Activated CD8-positive, alpha-beta T cell treated with anti-CD3 and anti-CD28 coated beads for 36 hours (primary cell): ENCODE data around the gene DES. TPM values are rescaled to one million over a fixed set of nuclear protein-coding genes. Genes with fewer than 3 reads are reported as not detected.
"Not testable (repeated sequence)": the region's sequence is repeated elsewhere in the genome, so short reads cannot be mapped to it uniquely, and the experiment has no call there.

ENCODE experiments used
- ATAC-seq: fragments of 200-7000 bp; cut with Tn5 transposase; one replicate; pipeline ENCODE4 v1.10.0; 2021; ENCODE audit warnings: mild to moderate bottlenecking, moderate library complexity
- CTCF ChIA-PET: fragments of 350-600 bp; sonication (Branson Sonifier 250); formaldehyde crosslinking; loops from one replicate; lab custom pipeline; 2021; ENCODE audit warnings: antibody characterized with exemption; lab: Charles Lee
- POLR2A ChIA-PET: fragments of 350-600 bp; sonication (Branson Sonifier 250); formaldehyde crosslinking; loops from one replicate; lab custom pipeline; 2021; ENCODE audit warnings: antibody characterized with exemption; lab: Charles Lee
- DNase-seq: peaks from one replicate; pipeline ENCODE4 v3.0.0-alpha.2; 2020
- H3K27ac Mint-ChIP-seq: one replicate; pipeline ENCODE4 v1.8.0; 2021; ENCODE audit warnings: mild to moderate bottlenecking, mixed read lengths
- H3K27me3 Mint-ChIP-seq: one replicate; pipeline ENCODE4 v1.8.0; 2021; ENCODE audit warnings: mixed read lengths
- H3K36me3 Mint-ChIP-seq: one replicate; pipeline ENCODE4 v1.8.0; 2021; ENCODE audit warnings: low read depth, mixed read lengths
- H3K4me1 Mint-ChIP-seq: one replicate; pipeline ENCODE4 v1.8.0; 2021; ENCODE audit warnings: low read depth, mixed read lengths
- H3K4me3 Mint-ChIP-seq: one replicate; pipeline ENCODE4 v1.8.0; 2021; ENCODE audit warnings: mild to moderate bottlenecking, moderate library complexity, mixed read lengths
- H3K9me3 Mint-ChIP-seq: one replicate; pipeline ENCODE4 v1.8.0; 2021; ENCODE audit warnings: mixed read lengths
- CTCF ChIP-seq: fragments of 200-600 bp; IDR thresholded peaks from one replicate; pipeline ENCODE4 v1.8.0; 2022; ENCODE audit warnings: antibody characterized with exemption, mild to moderate bottlenecking
- intact Hi-C: fragments of 100-400 bp; cut with micrococcal nuclease; formaldehyde crosslinking; loops from one replicate; pipeline ENCODE4 v1.10.0; 2022
- total RNA-seq, 2 experiments: library from RNA; stranded (reverse); gene quantifications; one replicate each; pipeline ENCODE4 v1.2.3, GENCODE V29; 2021

Gene DES
- total RNA-seq, 2 experiments from 2014 or later = not detected

GRCh38 chr2:219405958-219406860 is 12.0 kb upstream of the DES start:
- no peaks in the 10 kb centered on the region for H3K36me3 Mint-ChIP-seq
- ATAC-seq (no peak), DNase-seq (no peak)
- intact Hi-C loops = no loop called here
- no peaks in the 10 kb centered on the region for H3K9me3 Mint-ChIP-seq
- no peak overlapping the region for H3K27ac Mint-ChIP-seq
- H3K27me3 Mint-ChIP-seq = peaks cover 14% of the 10 kb centered on the region
- TF ChIP-seq CTCF = no peak
- no peak overlapping the region for H3K4me3 Mint-ChIP-seq
- no peaks in the 10 kb centered on the region for H3K4me1 Mint-ChIP-seq
- POLR2A ChIA-PET = no interaction called here
- CTCF ChIA-PET = interaction anchor here (0.6 to 10.1 kb wide), 2 partner anchors 9 to 122 kb away, joined by 3 to 159 read pairs; no protein-coding TSS in a partner anchor

GRCh38 chr2:219406861-219407230 is 11.3 kb upstream of the DES start:
- intact Hi-C loops = no loop called here
- no peak for DNase-seq
- H3K36me3 Mint-ChIP-seq = no peaks in the 10 kb centered on the region
- POLR2A ChIA-PET = no interaction called here
- CTCF ChIA-PET = no interaction called here
- no peak for TF ChIP-seq CTCF
- H3K27me3 Mint-ChIP-seq = peaks cover 13% of the 10 kb centered on the region
- H3K4me3 Mint-ChIP-seq = no peak overlapping the region
- H3K27ac Mint-ChIP-seq = no peak overlapping the region
- H3K4me1 Mint-ChIP-seq = no peaks in the 10 kb centered on the region
- no peaks in the 10 kb centered on the region for H3K9me3 Mint-ChIP-seq
- ATAC-seq = no peak

GRCh38 chr2:219407343-219407742 is 10.8 kb upstream of the DES start:
- H3K4me1 Mint-ChIP-seq, CTCF ChIA-PET, H3K36me3 Mint-ChIP-seq, intact Hi-C loops, H3K27ac Mint-ChIP-seq, POLR2A ChIA-PET, H3K4me3 Mint-ChIP-seq, DNase-seq, ATAC-seq, H3K9me3 Mint-ChIP-seq: not testable (repeated sequence)
- peaks cover 14% of the 10 kb centered on the region for H3K27me3 Mint-ChIP-seq

GRCh38 chr2:219408204-219408603 is 10.0 kb upstream of the DES start:
- ATAC-seq (no peak), DNase-seq (no peak)
- H3K27ac Mint-ChIP-seq = no peak overlapping the region
- H3K4me3 Mint-ChIP-seq = no peak overlapping the region
- no peaks in the 10 kb centered on the region for H3K4me1 Mint-ChIP-seq
- intact Hi-C loops = no loop called here
- TF ChIP-seq CTCF = no peak
- peaks cover 16% of the 10 kb centered on the region for H3K27me3 Mint-ChIP-seq
- no peaks in the 10 kb centered on the region for H3K36me3 Mint-ChIP-seq
- H3K9me3 Mint-ChIP-seq = peaks cover 2% of the 10 kb centered on the region
- POLR2A ChIA-PET = interaction anchor here (0.7 kb wide), 1 partner anchor 90 kb away, joined by 3 read pairs; no protein-coding TSS in a partner anchor
- CTCF ChIA-PET = interaction anchor here (1.0 to 1.3 kb wide), 2 partner anchors 31 to 88 kb away, joined by 3 read pairs; a partner anchor contains a TSS

GRCh38 chr2:219408631-219409030 is 9.5 kb upstream of the DES start:
- ChIA-PET POLR2A (no interaction called here), CTCF (interaction anchor here (1.0 to 1.3 kb wide), 2 partner anchors 31 to 87 kb away, joined by 3 read pairs; a partner anchor contains a TSS)
- Mint-ChIP-seq H3K27ac (no peak overlapping the region), H3K4me3 (no peak overlapping the region), H3K4me1 (no peaks in the 10 kb centered on the region), H3K36me3 (no peaks in the 10 kb centered on the region), H3K27me3 (peaks cover 13% of the 10 kb centered on the region), H3K9me3 (peaks cover 2% of the 10 kb centered on the region)
- DNase-seq (no peak), ATAC-seq (no peak)
- intact Hi-C loops = no loop called here
- no peak for TF ChIP-seq CTCF
